T-helper 1 cell treated with Interleukin-12 subunit alpha and Interleukin-12 subunit beta and Interleukin-4 antibody, amounts not matched to agents 30 μg/mL and 1 μg/mL, for 36 hours (primary cell): Measurements from ENCODE around the gene RASEF.
A peak's percentile ranks its signal among the peaks of the same experiment; 100 is the strongest.

ENCODE experiments used
- H3K27ac Mint-ChIP-seq: one replicate; pipeline ENCODE4 v1.8.0; 2021; ENCODE audit warnings: mild to moderate bottlenecking, mixed read lengths
- H3K27me3 Mint-ChIP-seq: one replicate; pipeline ENCODE4 v1.8.0; 2021; ENCODE audit warnings: low read depth, mixed read lengths
- H3K36me3 Mint-ChIP-seq: one replicate; pipeline ENCODE4 v1.8.0; 2021; ENCODE audit warnings: low read depth, mixed read lengths
- H3K4me1 Mint-ChIP-seq: one replicate; pipeline ENCODE4 v1.8.0; 2021; ENCODE audit warnings: low read depth, mixed read lengths
- H3K4me3 Mint-ChIP-seq: one replicate; pipeline ENCODE4 v1.8.0; 2021; ENCODE audit warnings: mild to moderate bottlenecking, moderate library complexity, mixed read lengths
- H3K9me3 Mint-ChIP-seq: one replicate; pipeline ENCODE4 v1.8.0; 2021; ENCODE audit warnings: mixed read lengths

The RASEF gene

GRCh38 chr9:83067579-83067978, 4.6 kb upstream of the RASEF start:
- Mint-ChIP-seq H3K4me3 (no peak overlapping the region), H3K27ac (no peak overlapping the region), H3K27me3 (peaks cover 26% of the 10 kb centered on the region), H3K9me3 (no peaks in the 10 kb centered on the region), H3K36me3 (no peaks in the 10 kb centered on the region), H3K4me1 (no peaks in the 10 kb centered on the region)

DNA sequence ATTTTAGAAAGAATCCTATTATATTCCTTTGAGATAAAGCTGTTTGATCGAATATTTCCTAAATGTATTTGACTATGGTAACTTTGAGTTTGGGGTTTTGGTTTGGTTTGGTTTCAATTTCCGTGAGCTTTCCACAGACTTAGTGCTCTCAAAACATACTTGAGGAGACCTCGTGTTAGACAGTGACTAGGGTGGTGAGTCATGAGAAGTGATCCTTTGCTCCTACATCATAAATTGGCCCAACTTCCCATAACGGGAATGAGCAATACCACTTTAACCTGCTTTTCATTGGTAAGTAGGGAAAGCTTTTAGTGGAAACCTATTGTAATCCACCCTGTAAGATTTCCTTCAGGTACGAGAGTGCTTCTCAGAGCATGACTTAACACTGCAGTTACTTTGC, 3.8 kb upstream of the RASEF start:
- Mint-ChIP-seq H3K9me3 (no peaks in the 10 kb centered on the region), H3K4me3 (no peak overlapping the region), H3K4me1 (no peaks in the 10 kb centered on the region), H3K36me3 (no peaks in the 10 kb centered on the region), H3K27ac (no peak overlapping the region), H3K27me3 (peaks cover 31% of the 10 kb centered on the region)

- peaks cover 46% of the 10 kb centered on the region for H3K27me3 Mint-ChIP-seq
- H3K4me1 Mint-ChIP-seq: no peaks in the 10 kb centered on the region
- H3K4me3 Mint-ChIP-seq: no peak overlapping the region
- no peak overlapping the region for H3K27ac Mint-ChIP-seq
- H3K9me3 Mint-ChIP-seq: no peaks in the 10 kb centered on the region
- no peaks in the 10 kb centered on the region for H3K36me3 Mint-ChIP-seq
Observed at GRCh38 chr9:83065233-83065632, 2.3 kb upstream of the RASEF start.

- H3K27ac Mint-ChIP-seq: peak overlapping the region; percentile 29
- peaks cover 43% of the 10 kb centered on the region for H3K27me3 Mint-ChIP-seq
- no peaks in the 10 kb centered on the region for H3K4me1 Mint-ChIP-seq
- H3K9me3 Mint-ChIP-seq: no peaks in the 10 kb centered on the region
- H3K36me3 Mint-ChIP-seq: no peaks in the 10 kb centered on the region
- H3K4me3 Mint-ChIP-seq: no peak overlapping the region
Observed at GRCh38 chr9:83061990-83062650, 822 bp downstream of the RASEF start.

DNA sequence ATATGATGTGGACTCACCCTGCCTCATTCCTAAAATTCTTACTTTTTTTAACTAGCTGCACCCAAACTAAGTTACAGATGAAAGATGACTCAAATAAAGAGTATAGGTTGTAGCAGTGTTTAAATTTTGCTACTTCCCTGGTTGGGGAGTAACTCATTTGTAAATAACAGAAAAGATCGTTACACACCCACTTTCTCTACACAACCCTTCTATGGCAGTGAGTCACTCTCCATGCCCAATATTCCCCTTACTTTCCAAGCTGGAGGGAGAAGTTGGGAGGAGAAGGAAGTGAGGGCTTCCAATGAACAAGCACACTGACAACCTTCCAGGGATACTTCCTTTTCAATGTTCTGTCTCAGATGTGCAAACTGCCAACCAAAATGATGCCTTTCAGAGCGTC, 1.9 kb downstream of the RASEF start:
- Mint-ChIP-seq H3K9me3 (no peaks in the 10 kb centered on the region), H3K4me1 (no peaks in the 10 kb centered on the region), H3K27me3 (peaks cover 40% of the 10 kb centered on the region), H3K4me3 (no peak overlapping the region), H3K27ac (no peak overlapping the region), H3K36me3 (no peaks in the 10 kb centered on the region)

DNA sequence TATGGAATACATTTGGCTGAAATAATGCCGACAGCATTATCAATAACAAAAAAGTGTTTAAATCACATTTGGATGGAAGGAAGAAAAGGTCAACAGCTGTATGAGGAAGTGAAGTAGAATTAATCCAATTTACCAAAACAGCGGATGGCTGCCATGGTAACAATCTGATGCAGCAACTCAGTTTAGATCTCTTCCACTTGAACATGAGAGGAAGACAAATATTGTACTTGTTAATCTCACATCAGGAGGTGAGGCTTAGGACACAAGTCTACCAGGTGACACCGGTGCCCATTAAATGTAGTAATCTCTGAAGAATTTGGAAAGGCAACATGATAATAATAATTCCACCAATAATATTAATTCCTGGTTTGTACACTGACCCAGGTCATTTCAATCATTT, 2.4 kb downstream of the RASEF start:
- Mint-ChIP-seq H3K27me3 (peaks cover 40% of the 10 kb centered on the region), H3K36me3 (no peaks in the 10 kb centered on the region), H3K4me3 (no peak overlapping the region)

DNA sequence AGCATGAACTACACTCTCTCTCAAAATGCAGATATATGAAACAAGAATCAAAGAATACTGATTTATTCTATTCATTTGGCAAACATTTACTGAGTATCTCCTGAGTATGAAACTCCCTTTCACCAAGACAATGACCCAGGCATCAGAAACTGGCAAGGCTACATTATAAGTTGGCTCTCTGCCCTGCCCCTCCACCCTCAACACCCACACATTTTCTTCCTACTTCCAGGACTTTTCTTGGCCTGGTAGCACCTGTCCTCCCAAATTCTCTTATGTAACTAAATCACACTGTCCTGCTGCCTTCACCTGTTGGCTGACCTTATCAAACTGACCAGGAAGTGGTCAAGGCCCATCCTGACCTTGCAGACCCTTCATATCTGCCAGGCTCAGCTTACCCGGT, 3.5 kb downstream of the RASEF start:
- no peaks in the 10 kb centered on the region for H3K4me1 Mint-ChIP-seq
- H3K4me3 Mint-ChIP-seq: no peak overlapping the region
- no peaks in the 10 kb centered on the region for H3K36me3 Mint-ChIP-seq
- peaks cover 6% of the 10 kb centered on the region for H3K9me3 Mint-ChIP-seq
- peaks cover 32% of the 10 kb centered on the region for H3K27me3 Mint-ChIP-seq
- no peak overlapping the region for H3K27ac Mint-ChIP-seq

More for the DNA sequence above, 2.4 kb downstream of the RASEF start:
- Mint-ChIP-seq H3K4me1 (no peaks in the 10 kb centered on the region), H3K9me3 (peaks cover 2% of the 10 kb centered on the region), H3K27ac (no peak overlapping the region)

GRCh38 chr9:83056911-83057310, 6.0 kb downstream of the RASEF start:
- no peaks in the 10 kb centered on the region for H3K4me1 Mint-ChIP-seq
- peaks cover 6% of the 10 kb centered on the region for H3K9me3 Mint-ChIP-seq
- H3K27ac Mint-ChIP-seq: no peak overlapping the region

GRCh38 chr9:83056174-83056573, 6.8 kb downstream of the RASEF start:
- no peaks in the 10 kb centered on the region for H3K4me1 Mint-ChIP-seq
- no peak overlapping the region for H3K27ac Mint-ChIP-seq
- H3K9me3 Mint-ChIP-seq: peaks cover 6% of the 10 kb centered on the region
- H3K27me3 Mint-ChIP-seq: peaks cover 10% of the 10 kb centered on the region
- no peak overlapping the region for H3K4me3 Mint-ChIP-seq
- no peaks in the 10 kb centered on the region for H3K36me3 Mint-ChIP-seq

More at GRCh38 chr9:83056911-83057310, 6.0 kb downstream of the RASEF start:
- Mint-ChIP-seq H3K27me3 (peaks cover 17% of the 10 kb centered on the region), H3K36me3 (no peaks in the 10 kb centered on the region), H3K4me3 (no peak overlapping the region)

- Mint-ChIP-seq H3K9me3 (peaks cover 13% of the 10 kb centered on the region), H3K4me1 (no peaks in the 10 kb centered on the region), H3K36me3 (no peaks in the 10 kb centered on the region), H3K27ac (no peak overlapping the region), H3K4me3 (no peak overlapping the region), H3K27me3 (no peaks in the 10 kb centered on the region)
Observed at GRCh38 chr9:83047839-83048775, 14.8 kb downstream of the RASEF start.

DNA sequence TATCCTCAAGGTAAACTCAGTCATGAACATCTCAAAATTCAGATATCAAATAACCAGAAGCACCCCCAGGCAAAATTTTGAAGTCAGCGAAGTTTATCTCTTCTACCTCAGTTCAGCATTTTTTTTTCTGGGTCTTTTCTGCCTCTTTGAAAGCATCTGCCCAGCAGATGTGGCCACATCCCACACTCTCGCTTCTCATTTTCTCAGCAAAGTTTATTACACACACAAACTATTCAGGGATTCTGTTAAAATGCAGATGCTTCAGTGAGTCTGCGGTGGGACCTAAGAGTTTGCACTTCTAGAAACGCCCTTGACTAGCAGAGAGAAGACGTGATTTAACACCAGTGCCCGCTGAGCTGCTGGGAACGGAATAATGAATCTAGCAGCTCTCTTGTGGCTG, 19.3 kb downstream of the RASEF start:
- Mint-ChIP-seq H3K27me3 (no peaks in the 10 kb centered on the region), H3K36me3 (no peaks in the 10 kb centered on the region), H3K9me3 (peaks cover 13% of the 10 kb centered on the region), H3K4me1 (no peaks in the 10 kb centered on the region), H3K4me3 (no peak overlapping the region), H3K27ac (no peak overlapping the region)

GRCh38 chr9:83041771-83042170, 21.2 kb downstream of the RASEF start:
- Mint-ChIP-seq H3K4me3 (no peak overlapping the region), H3K27ac (no peak overlapping the region), H3K9me3 (no peaks in the 10 kb centered on the region), H3K27me3 (no peaks in the 10 kb centered on the region), H3K4me1 (no peaks in the 10 kb centered on the region), H3K36me3 (no peaks in the 10 kb centered on the region)

- Mint-ChIP-seq H3K9me3 (no peaks in the 10 kb centered on the region), H3K4me3 (no peak overlapping the region), H3K27me3 (no peaks in the 10 kb centered on the region), H3K36me3 (no peaks in the 10 kb centered on the region), H3K27ac (no peak overlapping the region), H3K4me1 (peaks cover 1% of the 10 kb centered on the region)
Observed at GRCh38 chr9:83039303-83039702, 23.6 kb downstream of the RASEF start.

DNA sequence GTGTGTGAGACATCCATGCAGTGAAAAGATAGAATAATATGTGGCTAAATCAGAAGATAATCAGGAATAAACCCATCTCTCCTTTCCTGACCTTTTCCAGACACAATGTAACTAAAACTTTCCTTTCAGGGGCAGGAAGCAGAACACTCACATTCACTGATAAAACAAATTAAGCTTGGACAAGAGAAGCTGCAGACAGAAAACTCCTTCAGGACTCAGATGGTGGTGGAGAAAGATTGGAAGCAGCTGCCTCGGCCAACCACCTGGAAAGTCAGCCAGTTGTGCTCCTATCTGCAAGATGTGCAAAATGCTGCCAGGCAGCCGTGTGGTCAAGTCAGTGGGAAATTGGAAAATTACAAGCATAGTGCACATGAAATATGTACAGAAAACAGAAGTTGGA, 26.9 kb downstream of the RASEF start:
- Mint-ChIP-seq H3K4me1 (peaks cover 1% of the 10 kb centered on the region), H3K27ac (no peak overlapping the region), H3K36me3 (no peaks in the 10 kb centered on the region), H3K27me3 (no peaks in the 10 kb centered on the region), H3K9me3 (no peaks in the 10 kb centered on the region), H3K4me3 (no peak overlapping the region)

DNA sequence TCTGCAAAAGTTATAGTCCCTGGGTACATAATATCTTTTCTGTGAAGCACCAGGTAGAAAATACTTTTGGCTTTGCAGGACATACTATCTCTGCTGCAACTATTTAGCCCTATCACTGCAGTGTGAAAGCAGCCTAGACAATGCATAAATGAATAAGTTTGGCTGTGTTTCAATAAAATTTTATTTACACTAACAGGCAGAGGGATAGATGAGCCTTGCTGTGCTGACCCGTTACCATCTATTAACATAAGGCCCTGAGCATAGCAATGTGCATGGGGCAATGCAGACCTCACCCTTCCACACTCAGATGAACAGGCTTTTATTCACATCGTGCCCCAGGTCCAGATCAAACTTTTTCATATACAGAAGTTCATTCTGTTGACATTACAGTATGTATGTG, 27.8 kb downstream of the RASEF start:
- Mint-ChIP-seq H3K4me3 (no peak overlapping the region), H3K27ac (no peak overlapping the region), H3K4me1 (peaks cover 1% of the 10 kb centered on the region), H3K27me3 (no peaks in the 10 kb centered on the region), H3K36me3 (no peaks in the 10 kb centered on the region), H3K9me3 (no peaks in the 10 kb centered on the region)
